HAP-1 (cell line): ENCODE results near the gene ZIC1.

Source experiments
- DNase-seq, 2 experiments: peaks; one replicate each; pipeline ENCODE4 v3.0.0-alpha.2; 2016 to 2020; ENCODE audit warnings: low spot score in 2 of 2
- H3K27me3 ChIP-seq: fragments of 250-450 bp; sonication (Bioruptor Pico); 2 replicates; pipeline ENCODE4 v1.5.1; 2020; ENCODE audit warnings: low read depth, mild to moderate bottlenecking, moderate library complexity
- H3K36me3 ChIP-seq: fragments of 250-450 bp; sonication (Bioruptor Pico); replicated peaks from 2 replicates; pipeline ENCODE4 v1.5.1; 2020; ENCODE audit warnings: mild to moderate bottlenecking
- H3K4me1 ChIP-seq: fragments of 250-450 bp; sonication (Bioruptor Pico); 2 replicates; pipeline ENCODE4 v1.5.1; 2020; ENCODE audit warnings: mild to moderate bottlenecking
- H3K4me3 ChIP-seq: fragments of 250-450 bp; sonication (Bioruptor Pico); 2 replicates; pipeline ENCODE4 v1.5.1; 2020; ENCODE audit warnings: mild to moderate bottlenecking, moderate library complexity
- H3K9me3 ChIP-seq: fragments of 250-450 bp; sonication (Bioruptor Pico); 2 replicates; pipeline ENCODE4 v1.5.1; 2020; ENCODE audit warnings: mild to moderate bottlenecking, moderate library complexity
- in situ Hi-C: fragments of 300-500 bp; cut with MboI; formaldehyde crosslinking; loops from 3 replicates; pipeline ENCODE4 v1.14.3; 2020; ENCODE audit warnings: low sequenced_read_pairs, inconsistent platforms, mixed read lengths

ZIC1 gene

GRCh38 chr3:147414390-147415138, 5.4 kb downstream of the ZIC1 start:
- in situ Hi-C loops = no loop called here
- Histone ChIP-seq H3K27me3 (no peaks in the 10 kb centered on the region), H3K36me3 (no peaks in the 10 kb centered on the region), H3K4me3 (no peak overlapping the region), H3K4me1 (no peaks in the 10 kb centered on the region), H3K9me3 (no peaks in the 10 kb centered on the region)
- DNase-seq = no peak

DNA sequence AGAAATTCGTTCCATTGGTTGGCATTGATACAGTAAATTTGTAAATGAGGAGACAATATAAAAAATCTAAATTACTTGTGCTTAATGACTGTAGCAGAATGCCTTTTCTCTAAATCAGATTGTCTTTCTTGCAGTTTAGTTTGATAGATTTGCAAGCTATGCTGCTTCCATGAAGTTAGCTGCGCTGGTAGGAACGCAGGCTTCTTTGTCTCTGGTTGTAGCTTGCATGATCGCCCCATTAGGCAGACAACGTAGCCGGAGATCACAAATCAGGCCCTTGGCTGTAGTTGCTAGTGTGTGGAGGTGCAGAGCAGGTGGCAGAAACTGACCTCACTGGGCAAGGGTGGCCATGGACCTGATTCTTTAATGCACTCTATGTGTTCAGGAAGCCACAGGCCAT, 6.1 kb downstream of the ZIC1 start:
- H3K27me3 ChIP-seq = no peaks in the 10 kb centered on the region
- H3K4me1 ChIP-seq = no peaks in the 10 kb centered on the region
- no peak for DNase-seq
- no peaks in the 10 kb centered on the region for H3K9me3 ChIP-seq
- in situ Hi-C loops = no loop called here
- H3K36me3 ChIP-seq = no peaks in the 10 kb centered on the region
- H3K4me3 ChIP-seq = no peak overlapping the region

GRCh38 chr3:147415874-147416273, 6.7 kb downstream of the ZIC1 start:
- Histone ChIP-seq H3K9me3 (no peaks in the 10 kb centered on the region), H3K4me3 (no peak overlapping the region), H3K36me3 (no peaks in the 10 kb centered on the region), H3K27me3 (no peaks in the 10 kb centered on the region), H3K4me1 (no peaks in the 10 kb centered on the region)
- peak in 1 of 2 experiments; percentile 7 for DNase-seq
- in situ Hi-C loops = no loop called here

DNA sequence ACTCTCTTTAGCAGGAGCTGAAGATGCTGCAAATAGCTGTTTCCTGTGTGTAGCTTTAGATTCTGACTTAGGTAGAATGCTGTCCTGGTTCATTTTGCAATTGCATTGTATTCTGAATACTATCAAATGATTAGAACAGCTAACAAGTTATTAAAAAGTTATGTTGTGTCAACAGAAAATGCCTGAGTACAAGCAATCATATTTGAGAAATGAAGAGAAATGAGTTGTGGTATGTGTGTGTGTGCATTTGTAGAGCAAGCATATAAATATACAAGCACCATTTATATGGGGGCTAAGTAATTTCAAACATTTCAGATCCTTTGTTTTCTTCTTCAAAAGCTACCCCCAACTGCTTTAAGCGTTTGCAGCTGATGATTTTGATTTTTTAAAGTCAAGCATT, 7.8 kb downstream of the ZIC1 start:
- no peaks in the 10 kb centered on the region for H3K27me3 ChIP-seq
- DNase-seq = no peak
- H3K36me3 ChIP-seq = no peaks in the 10 kb centered on the region
- no peaks in the 10 kb centered on the region for H3K4me1 ChIP-seq
- in situ Hi-C loops = no loop called here
- no peaks in the 10 kb centered on the region for H3K9me3 ChIP-seq
- no peak overlapping the region for H3K4me3 ChIP-seq

DNA sequence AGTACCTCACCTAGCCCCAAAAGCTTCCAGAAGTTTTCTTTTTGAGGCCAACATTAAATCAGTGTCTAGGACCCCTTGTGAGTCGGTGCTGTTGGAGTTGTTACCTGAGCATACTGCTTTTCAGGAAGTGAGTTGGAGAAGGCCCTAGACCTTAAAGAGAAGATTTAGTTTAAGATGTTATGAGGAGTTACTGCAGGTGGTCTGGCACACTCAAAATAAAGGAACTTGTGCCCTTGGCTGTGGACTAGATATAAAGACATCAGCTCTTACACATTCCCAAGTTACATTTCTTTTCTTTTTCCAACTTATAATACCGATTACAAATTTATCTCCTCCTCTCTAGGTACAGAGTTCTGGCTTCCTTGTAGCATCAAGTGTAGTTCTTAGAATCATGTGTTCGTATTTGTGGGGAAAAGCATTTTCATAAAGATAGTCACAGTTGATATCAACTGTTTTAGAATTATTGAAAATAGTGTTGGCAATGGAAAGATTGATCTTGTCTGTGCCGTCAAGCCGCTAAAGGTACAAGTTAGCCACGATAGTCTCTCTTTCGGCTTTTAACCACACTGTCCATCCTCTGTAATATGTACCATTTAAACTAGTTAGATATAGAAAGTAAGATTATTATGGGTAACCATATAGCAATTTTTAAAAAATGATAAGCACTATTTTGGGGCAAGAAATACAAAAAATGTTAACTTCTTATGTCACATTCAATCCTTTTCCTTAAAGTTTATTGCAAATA, 8.6 kb downstream of the ZIC1 start:
- H3K36me3 ChIP-seq = no peaks in the 10 kb centered on the region
- no peak overlapping the region for H3K4me3 ChIP-seq
- in situ Hi-C loops = no loop called here
- no peaks in the 10 kb centered on the region for H3K4me1 ChIP-seq
- no peaks in the 10 kb centered on the region for H3K9me3 ChIP-seq
- no peak for DNase-seq
- no peaks in the 10 kb centered on the region for H3K27me3 ChIP-seq

GRCh38 chr3:147418371-147418781, 9.2 kb downstream of the ZIC1 start:
- no peak for DNase-seq
- Histone ChIP-seq H3K4me3 (no peak overlapping the region), H3K36me3 (no peaks in the 10 kb centered on the region), H3K27me3 (no peaks in the 10 kb centered on the region), H3K4me1 (no peaks in the 10 kb centered on the region), H3K9me3 (no peaks in the 10 kb centered on the region)
- in situ Hi-C loops = no loop called here

DNA sequence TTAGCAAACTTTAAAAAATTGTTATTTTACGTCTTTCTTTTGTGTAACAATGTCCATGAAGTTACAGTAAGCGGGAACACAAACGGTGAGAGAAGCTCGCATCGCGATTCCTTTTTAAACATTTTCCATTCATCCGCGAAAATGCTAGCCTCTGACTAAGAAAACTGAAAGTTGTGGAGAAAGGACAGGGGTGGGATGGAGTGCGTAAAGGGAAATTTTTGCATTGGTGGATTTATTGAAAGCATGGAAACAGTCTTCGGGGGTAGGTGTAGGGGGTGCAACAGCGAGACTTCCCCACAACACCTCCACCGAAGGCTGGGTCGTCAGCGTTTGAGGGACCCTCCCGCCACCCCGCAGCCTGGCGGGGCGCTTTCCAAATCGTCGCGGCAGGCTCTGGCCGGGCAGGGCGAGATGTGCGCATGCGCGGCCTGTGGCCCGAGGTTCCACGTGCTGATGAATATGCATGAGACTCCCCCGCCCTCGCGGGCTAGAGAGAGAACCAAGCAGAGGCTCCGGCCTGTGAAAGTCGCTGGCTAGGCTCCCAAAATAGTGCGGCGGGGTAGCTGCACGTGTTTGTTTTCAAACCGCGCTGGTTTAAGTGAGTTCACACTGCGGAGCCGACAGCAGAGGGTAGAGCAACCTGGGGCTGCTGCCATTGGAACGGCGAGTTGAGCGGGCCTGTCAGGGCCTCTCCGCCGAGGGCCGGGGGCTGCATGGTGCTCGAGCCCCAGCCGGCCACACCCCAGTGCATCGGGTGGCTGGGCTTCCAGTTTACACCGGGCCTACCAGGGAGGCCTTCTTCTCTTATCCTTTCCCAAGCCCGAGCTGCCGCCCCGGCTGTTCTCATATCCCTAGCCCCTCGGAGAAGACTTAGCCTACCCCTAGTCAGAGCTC, 9.9 kb downstream of the ZIC1 start:
- in situ Hi-C loops = no loop called here
- DNase-seq = peak in 1 of 2 experiments; percentile 24
- Histone ChIP-seq H3K36me3 (no peaks in the 10 kb centered on the region), H3K9me3 (no peaks in the 10 kb centered on the region), H3K4me1 (no peaks in the 10 kb centered on the region), H3K27me3 (no peaks in the 10 kb centered on the region), H3K4me3 (no peak overlapping the region)

- no peak overlapping the region for H3K4me3 ChIP-seq
- H3K4me1 ChIP-seq = no peaks in the 10 kb centered on the region
- no peaks in the 10 kb centered on the region for H3K9me3 ChIP-seq
- in situ Hi-C loops = no loop called here
- no peaks in the 10 kb centered on the region for H3K36me3 ChIP-seq
- no peak for DNase-seq
- H3K27me3 ChIP-seq = no peaks in the 10 kb centered on the region
Observed at GRCh38 chr3:147419781-147420224, 10.6 kb downstream of the ZIC1 start.

DNA sequence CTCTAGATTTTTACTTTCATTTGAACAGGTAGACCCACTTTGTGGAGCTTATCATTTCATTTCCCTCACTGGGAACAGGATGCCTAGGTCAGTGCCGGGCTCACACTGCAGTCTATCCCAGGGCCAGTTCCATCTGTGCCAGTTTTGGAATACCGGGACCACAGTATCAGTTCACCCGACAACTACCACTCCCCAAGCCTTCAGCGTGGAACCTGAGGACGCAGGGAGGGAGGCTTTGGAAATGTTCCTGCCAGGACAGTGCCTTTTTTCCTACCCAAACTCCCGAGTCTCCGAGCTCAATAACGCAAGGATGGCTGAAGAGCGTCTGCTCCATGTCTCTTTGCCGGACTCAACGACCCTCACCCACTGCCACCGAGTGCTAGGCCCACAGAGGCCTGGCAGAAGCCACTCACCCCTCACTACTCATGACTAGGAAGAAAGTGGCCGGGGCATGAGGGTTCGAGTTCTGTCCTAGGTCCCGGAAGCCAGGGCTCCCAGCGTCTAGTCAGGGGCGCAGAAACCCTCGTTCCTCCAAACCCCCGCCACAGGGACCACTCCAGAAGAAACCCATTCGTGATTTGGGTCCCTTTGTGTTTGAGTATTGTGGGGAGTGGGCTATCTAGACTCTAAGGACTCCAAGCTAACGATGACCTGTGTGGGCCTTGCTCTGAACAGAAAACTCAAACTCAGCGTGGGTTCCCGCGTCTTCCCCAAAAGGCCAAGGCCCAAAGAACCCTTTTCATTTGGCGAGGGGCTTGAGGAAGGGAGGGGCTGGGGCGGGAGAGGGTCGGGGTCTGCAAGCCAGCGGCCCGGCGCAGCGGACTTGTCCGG, 11.4 kb downstream of the ZIC1 start:
- H3K36me3 ChIP-seq = no peaks in the 10 kb centered on the region
- H3K9me3 ChIP-seq = no peaks in the 10 kb centered on the region
- no peaks in the 10 kb centered on the region; the same call in 1 of the 2 replicates for H3K27me3 ChIP-seq
- no peak overlapping the region for H3K4me3 ChIP-seq
- in situ Hi-C loops = no loop called here
- H3K4me1 ChIP-seq = no peaks in the 10 kb centered on the region
- DNase-seq = no peak

- Histone ChIP-seq H3K4me1 (no peaks in the 10 kb centered on the region), H3K36me3 (no peaks in the 10 kb centered on the region), H3K9me3 (no peaks in the 10 kb centered on the region), H3K27me3 (no peaks in the 10 kb centered on the region; the same call in 1 of the 2 replicates), H3K4me3 (no peak overlapping the region)
- no peak for DNase-seq
- in situ Hi-C loops = no loop called here
Observed at GRCh38 chr3:147421184-147421912, 12.2 kb downstream of the ZIC1 start.

DNA sequence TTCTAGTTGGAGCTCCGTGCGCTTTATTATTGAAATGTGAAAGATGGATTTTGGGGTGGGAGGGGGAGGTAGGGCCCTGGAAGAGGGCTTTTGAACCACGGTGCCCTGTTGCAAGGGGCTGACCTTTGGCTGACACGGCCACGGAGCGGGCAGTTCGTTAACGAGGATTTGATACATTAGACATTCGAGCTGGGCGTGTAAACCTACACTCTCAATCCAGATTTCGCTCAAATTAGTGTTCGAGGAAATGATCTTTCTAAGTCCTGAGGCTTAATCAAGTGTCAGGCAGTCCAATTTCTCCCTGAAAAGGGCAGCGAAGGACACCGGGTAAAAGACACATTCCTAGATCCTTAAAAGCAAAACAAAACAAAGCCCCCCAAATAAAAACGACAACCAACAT, 13.0 kb downstream of the ZIC1 start:
- DNase-seq = no peak
- no peaks in the 10 kb centered on the region; the same call in 1 of the 2 replicates for H3K27me3 ChIP-seq
- in situ Hi-C loops = no loop called here

GRCh38 chr3:147422601-147423536, 13.7 kb downstream of the ZIC1 start:
- H3K27me3 ChIP-seq = no peaks in the 10 kb centered on the region; the same call in 1 of the 2 replicates
- no peak for DNase-seq
- in situ Hi-C loops = no loop called here

More for the DNA sequence above, 13.0 kb downstream of the ZIC1 start:
- H3K4me1 ChIP-seq = no peaks in the 10 kb centered on the region
- H3K9me3 ChIP-seq = no peaks in the 10 kb centered on the region
- no peaks in the 10 kb centered on the region for H3K36me3 ChIP-seq
- no peak overlapping the region for H3K4me3 ChIP-seq

More at GRCh38 chr3:147422601-147423536, 13.7 kb downstream of the ZIC1 start:
- H3K36me3 ChIP-seq = no peaks in the 10 kb centered on the region
- no peaks in the 10 kb centered on the region for H3K9me3 ChIP-seq
- no peaks in the 10 kb centered on the region for H3K4me1 ChIP-seq
- H3K4me3 ChIP-seq = no peak overlapping the region
